Epithelial cell of alveolus of lung (primary cell): ENCODE results near the gene PLEK. TPM values are rescaled to one million over a fixed set of nuclear protein-coding genes. Genes with fewer than 3 reads are reported as not detected.

Experiments
- total RNA-seq: library from RNA; depleted of rRNA; stranded (reverse); fragments of >200 nt; gene quantifications from 2 replicates; pipeline ENCODE4 v1.2.1, GENCODE V29; 2015

The PLEK gene
- total RNA-seq, result not detected in 2 replicates

GRCh38 chr2:68365087-68365486, at the start of gene PLEK:
Gene PLEK, plus strand, starts transcription at chr2:68365282. Its CDS starts 70 bp downstream, at chr2:68365352.

GRCh38 chr2:68319398-68320117, 45.5 kb upstream of the PLEK start, which contains the start of gene CNRIP1:
Gene CNRIP1, minus strand, starts transcription at chr2:68319949. Its CDS starts 549 bp downstream, at chr2:68319400.

Other genes starting within 250 kb of the PLEK start
- gene PNO1, start 207.4 kb upstream of the PLEK start, total RNA-seq, result 11.3 and 19.5 TPM in 2 replicates
- 29.9 and 36.5 TPM in 2 replicates for gene PPP3R1, start 112.8 kb upstream of the PLEK start, total RNA-seq
- 25.4 and 39.2 TPM in 2 replicates for gene CNRIP1, start 45.3 kb upstream of the PLEK start, total RNA-seq
- 0.24 and 0.65 TPM in 2 replicates for gene FBXO48, start 102.0 kb downstream of the PLEK start, total RNA-seq
- 2.6 and 2.8 TPM in 2 replicates for gene APLF, start 102.3 kb downstream of the PLEK start, total RNA-seq